Stromal cell of bone marrow (primary cell): ENCODE measurements around the gene NCBP1.
"Not testable (repeated sequence)": the region's sequence is repeated elsewhere in the genome, so short reads cannot be mapped to it uniquely, and the experiment has no call there.

Experiments used
- DNase-seq: peaks from one replicate; pipeline ENCODE4 v3.0.0-alpha.2; 2012; ENCODE audit warnings: low read depth

Gene NCBP1

DNA sequence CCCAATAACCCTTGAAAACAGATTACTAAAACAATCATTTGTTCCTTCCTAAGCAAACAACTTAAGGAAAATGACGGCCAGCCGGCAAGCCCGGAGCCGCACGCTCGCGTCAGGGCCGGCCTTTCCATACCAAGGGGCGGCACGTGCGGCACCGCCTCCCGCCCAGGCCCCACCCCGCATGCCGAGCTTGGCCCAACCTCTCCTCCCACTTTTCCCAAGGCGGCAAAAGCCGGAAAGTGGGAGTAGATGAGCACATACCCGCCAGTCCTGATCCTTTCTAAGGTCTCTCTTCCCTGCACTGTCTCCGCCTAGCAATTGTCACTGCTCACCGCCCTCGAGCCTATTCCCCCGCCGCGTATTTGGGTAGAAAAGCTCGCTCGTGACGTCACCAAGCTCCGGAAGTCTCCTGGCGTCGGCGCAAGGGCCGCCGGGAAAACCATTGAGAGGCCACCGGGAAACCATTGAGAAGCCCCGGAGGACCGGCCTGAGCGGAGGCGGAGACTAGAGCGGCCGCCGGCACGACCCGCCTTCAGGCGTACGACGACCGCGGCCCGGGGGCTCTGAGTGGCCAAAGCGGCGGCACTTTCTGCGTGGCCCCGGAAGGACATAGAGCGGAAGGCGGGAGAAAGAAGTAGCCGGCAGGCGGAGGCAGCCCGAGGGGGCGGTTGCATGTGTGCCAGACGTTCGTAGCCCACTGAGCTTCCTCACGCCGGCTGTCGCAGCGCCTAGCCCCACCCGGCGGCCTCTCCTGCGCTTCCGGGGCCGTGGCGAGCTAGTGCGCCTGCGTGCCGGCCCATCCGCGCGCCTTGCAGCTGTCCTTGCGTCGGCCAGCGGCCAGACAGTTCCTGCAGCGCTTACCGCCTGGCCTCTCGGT is at the start of gene NCBP1, which contains the start of gene TSTD2:
NCBP1 (plus strand) TSS at position 837 of the 874 bp plus-strand sequence. CDS start 61 bp downstream, outside the sequence.
TSTD2 (minus strand) TSS at position 384 of the 874 bp plus-strand sequence. CDS start 5,806 bp downstream, outside the sequence.
- peak; percentile 96 for DNase-seq

DNA sequence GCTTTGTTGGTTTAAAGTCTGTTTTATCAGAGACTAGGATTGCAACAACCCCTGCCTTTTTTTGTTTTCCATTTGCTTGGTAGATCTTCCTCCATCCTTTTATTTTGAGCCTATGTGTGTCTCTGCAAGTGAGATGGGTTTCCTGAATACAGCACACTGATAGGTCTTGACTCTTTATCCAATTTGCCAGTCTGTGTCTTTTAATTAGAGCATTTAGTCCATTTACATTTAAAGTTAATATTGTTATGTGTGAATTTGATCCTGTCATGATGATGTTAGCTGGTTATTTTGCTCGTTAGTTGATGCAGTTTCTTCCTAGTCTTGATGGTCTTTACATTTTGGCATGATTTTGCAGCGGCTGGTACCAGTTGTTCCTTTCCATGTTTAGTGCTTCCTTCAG is 48.8 kb upstream of the NCBP1 start:
- not testable (repeated sequence) for DNase-seq

DNA sequence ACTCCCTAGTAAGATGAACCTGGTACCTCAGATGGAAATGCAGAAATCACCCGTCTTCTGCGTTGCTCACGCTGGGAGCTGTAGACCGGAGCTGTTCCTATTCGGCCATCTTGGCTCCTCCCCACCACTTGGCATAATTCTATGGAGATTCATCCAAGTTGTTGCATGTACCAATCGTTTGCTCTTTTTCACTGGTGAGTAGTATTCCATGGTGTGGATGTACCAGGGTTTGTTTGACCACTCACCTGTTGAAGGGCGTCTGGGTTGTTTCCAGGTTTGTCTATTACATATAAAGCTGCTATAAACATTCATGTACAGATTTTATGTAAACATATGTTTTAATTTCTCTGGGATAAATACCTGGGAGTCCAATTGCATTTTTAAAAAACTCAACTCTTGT is 46.7 kb upstream of the NCBP1 start:
- not testable (repeated sequence) for DNase-seq

DNA sequence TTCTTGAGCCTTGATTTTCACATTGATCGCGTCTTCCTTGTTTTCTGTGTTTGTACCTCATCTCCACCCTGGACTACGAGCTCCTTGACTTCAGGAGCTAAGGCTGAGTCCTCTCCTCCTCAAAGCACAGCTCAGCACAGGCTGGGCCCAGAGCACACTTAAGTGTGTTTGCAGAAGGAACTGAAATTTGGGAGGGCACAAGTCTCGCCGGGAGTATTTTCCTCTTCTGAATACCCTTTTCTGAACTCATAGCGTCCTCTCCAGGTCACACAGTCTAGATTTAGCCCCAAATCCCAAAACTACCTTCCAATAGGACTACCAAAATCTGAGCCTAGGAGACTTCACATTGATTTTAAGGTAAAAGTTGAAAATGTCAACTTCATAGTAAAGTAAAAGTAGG is 42.1 kb upstream of the NCBP1 start:
- no peak for DNase-seq

GRCh38 chr9:97592126-97592525 is 41.5 kb upstream of the NCBP1 start:
- no peak for DNase-seq

- no peak for DNase-seq
Measured at GRCh38 chr9:97593960-97594359, 39.7 kb upstream of the NCBP1 start.

DNA sequence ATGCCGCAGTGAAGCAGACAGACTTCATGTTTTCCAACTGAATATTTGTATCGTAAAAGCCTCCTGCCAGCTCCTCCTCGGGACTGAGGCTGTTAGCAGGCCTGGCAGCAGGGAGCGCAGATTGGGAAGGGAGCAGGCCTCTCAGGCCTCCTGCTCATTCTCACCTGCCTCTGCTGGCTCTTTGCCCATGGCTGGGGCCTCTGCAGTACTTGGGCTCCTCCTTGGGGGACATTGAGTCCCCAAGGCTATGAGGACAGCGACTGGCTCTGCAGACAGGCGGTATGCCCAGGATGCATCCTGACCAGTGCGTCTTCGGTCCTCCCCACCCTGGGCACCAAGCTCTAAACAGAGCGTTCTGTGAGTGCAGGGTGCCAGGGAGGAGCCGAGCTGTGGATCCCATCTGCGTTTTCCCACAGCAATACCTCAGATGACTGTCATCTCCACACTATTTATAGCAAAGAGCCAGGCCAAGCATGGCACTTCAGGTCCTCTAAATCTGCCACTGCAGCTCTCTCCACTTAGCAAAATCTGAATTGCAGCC is 39.2 kb upstream of the NCBP1 start:
- no peak for DNase-seq

DNA sequence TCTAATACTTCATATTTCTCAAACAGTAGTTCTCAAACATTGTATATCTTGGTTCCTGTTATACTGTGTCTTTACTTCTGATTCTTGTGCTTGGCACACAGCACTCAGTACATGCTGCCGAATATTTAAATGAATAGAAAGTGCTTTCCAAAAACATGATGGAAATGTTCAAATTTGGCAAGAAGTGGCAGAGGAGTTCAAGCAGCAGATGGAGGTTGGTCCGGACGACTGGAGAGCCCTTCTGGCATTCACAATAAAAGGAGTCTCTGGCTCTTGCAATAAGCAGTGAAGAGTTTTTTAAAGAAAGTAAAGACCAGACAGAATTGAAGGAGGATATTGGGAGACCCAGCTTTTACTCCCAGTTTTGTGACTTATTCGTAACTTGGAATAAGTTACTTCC is 36.7 kb upstream of the NCBP1 start:
- no peak for DNase-seq

DNA sequence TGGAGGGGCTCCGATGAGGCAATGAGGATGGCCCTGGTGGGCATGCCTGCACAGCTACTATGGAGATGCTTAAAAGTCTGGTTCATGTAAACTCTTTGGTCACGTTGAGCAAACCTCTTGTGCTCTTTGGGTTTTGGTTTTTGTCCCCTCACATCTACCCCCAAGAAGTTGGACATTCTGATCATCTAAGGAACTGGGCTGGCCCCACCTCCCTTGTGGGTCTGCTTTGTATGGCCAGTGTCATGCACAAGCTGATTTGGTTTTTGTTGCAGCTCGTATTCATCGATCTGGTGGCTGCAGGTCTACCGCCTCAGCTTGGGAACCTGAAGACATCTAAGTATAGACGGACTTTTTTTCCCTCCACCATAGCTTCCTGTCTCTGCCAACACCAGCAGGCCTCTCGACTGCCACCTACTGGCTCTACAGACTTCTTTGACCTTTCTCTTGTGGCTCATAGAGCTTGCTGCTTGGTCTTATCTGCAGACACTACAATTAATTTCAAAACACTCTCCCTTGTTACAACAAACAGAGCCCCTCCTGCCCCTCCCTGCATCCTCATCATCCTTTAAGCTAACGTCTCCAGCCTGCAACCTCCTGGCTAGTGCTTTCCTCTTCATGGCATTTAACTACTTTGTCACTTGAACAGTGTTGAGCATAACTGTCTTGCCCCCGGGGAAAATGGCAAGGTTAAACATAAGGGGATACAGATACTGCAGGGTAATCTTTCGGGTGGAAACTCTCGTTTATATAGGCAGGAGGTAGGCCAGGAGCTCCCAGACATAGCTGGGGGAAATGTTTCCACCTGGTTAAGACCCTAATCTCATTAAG is 34.9 kb upstream of the NCBP1 start:
- peak; percentile 67 for DNase-seq

- DNase-seq = no peak
Measured at GRCh38 chr9:97599314-97599846, 34.2 kb upstream of the NCBP1 start.

DNA sequence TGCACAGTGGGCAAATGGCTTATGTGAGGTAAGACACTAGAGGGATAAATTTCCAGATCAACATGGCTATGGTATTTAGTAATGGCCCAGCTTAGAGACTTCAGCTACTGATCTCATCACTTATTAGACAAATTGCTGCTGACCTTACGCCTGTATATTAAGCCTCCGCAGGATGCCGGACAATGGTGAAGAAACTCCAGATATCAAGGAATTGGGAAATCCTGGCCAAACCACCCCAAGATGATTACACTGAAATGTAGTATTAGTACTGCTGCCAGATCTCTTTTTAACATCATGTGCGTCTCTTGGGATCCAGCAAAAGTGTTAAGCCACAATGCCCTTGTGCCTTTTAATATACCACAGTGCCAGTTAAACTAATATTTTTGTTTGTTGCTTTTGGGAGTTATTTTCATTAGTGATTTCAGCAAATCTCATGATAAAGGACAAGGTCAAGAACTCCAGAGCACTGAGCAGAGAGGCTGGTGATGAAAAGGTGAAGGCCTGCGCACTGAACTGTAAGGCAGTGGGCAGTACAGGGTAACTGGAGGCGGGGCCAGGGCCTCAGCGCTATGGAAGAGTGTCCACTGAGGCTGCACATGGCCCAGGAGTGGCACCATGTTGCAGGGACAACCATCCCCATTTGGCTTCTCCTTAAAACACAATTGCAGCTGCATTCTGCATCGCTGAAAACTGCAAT is 32.9 kb upstream of the NCBP1 start:
- no peak for DNase-seq

DNA sequence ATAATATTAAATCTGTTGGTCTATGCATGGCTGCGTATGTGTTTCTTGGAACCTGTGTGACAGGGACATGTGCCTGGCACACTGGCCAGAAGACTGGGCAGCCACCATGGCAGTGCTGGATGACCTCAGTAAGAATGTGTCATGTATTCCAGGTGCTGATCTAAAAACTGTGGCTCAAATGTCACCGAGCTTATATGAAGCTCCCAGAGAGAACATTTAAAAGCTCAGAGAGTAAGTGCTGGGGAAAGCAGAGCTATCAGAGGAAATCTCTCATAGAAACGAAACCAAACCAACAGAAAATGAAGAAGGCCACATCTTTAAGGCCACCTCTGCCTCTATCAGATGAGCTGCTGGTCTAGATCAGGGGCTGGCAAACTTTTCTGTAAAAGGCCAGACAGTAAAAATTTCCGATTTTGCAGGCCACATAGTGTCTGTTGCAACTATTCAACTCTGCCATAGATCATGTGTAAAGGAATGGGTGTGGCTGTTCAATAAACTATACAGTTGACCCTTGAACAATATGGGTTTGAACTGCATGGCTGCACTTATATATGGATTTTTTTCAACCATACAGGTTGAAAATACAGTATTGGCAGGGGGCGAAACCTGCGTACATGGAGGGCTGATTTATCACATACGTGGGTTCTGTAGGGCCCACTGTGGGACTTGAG is 32.3 kb upstream of the NCBP1 start:
- DNase-seq = no peak

GRCh38 chr9:97602430-97602829 is 31.2 kb upstream of the NCBP1 start:
- DNase-seq = no peak

- no peak for DNase-seq
Measured at GRCh38 chr9:97604901-97605645, 28.5 kb upstream of the NCBP1 start.

DNA sequence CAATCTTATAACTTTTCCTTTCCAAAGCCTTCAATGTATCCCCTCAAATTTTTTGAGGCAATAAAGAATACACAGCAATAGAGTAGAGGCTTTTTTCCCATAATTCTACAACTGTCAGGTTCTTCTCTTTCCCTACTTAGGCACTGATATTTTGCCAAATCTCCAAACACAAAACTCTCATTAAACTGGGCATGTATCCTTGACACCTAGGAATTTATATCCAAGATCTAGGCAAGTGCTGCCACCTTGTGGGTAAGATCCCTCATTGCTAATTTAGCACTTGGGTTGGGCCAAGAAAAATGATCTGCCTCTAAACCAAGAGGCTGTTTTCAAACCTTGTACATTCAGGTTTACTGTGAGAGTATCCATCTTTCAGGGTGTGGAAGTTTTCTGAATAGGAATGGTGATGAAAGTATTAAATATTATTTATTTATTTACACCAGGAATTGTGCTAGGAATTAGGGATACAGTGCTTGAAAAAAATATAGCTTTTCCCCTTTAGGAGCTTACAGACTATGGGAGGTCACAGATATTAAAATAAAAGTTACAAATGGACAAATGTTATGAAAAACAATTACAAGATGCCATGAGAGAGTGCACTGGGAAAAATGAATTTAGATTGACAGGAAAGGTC is 18.1 kb upstream of the NCBP1 start:
- DNase-seq = peak; percentile 21

DNA sequence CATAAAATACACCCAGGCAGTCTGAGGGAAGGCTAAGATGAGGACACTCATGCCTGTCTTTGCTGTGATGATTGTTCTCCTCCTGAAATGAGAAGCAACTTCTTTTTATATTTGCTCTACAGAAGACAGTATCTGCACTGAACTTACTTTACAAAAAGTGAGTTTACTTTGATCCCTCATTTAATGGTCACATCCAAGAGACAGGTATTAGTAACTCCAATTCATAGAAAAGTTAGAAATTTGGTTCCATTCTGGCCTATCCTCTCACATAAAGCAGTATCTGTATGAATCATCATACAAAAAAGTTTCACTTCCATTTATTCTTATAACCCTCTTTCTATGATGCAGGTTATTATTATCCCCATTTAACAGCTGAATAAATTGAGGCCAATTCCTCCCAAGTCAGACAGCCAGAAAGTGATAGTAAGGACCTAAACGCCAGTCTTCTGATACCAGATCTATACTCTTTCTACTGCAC is 15.6 kb upstream of the NCBP1 start:
- no peak for DNase-seq

- DNase-seq = not testable (repeated sequence)
Measured at GRCh38 chr9:97620063-97620462, 13.6 kb upstream of the NCBP1 start.

- DNase-seq = not testable (repeated sequence)
Measured at GRCh38 chr9:97622483-97622882, 11.1 kb upstream of the NCBP1 start.

- DNase-seq = no peak
Measured at GRCh38 chr9:97623946-97624345, 9.7 kb upstream of the NCBP1 start.

DNA sequence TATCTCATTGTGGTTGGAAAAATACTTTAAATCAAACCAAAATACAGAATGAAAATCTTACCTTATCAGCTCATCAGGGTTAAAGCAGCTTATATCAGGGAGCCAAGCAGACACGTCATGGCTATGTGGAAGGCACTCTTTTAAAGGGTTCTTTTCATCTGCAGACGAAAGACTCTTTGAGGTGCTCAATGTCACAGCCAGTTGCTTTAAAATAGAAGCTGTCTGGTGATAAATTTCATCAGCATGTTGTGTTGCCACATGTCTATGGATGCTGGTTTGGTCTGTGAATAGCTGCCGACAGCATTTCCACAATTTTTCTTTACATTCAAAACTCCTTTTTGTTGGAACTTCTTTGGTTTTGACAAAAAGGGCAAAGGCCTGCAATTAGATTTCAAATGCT is 8.0 kb upstream of the NCBP1 start:
- DNase-seq = no peak
